Suppressor macrophage treated with lipopolysaccharide for 4 hours (primary cell): ENCODE results near the gene CORIN.
"Not testable (repeated sequence)": the region's sequence is repeated elsewhere in the genome, so short reads cannot be mapped to it uniquely, and the experiment has no call there.

Source experiments
- DNase-seq: peaks from one replicate; pipeline ENCODE4 v3.0.0-alpha.2; 2020

Gene CORIN

GRCh38 chr4:47631161-47631560 lies 206.7 kb downstream of the CORIN start:
- DNase-seq: no peak

GRCh38 chr4:47624031-47624441 lies 213.8 kb downstream of the CORIN start:
- no peak for DNase-seq

- DNase-seq: no peak
Measured at GRCh38 chr4:47621181-47621580, 216.7 kb downstream of the CORIN start.

GRCh38 chr4:47619691-47620090 lies 218.2 kb downstream of the CORIN start:
- DNase-seq: no peak

- DNase-seq: no peak
Measured at GRCh38 chr4:47617607-47618006, 220.3 kb downstream of the CORIN start.

GRCh38 chr4:47615385-47615784 lies 222.5 kb downstream of the CORIN start:
- DNase-seq: no peak

- DNase-seq: no peak
Measured at GRCh38 chr4:47612116-47613023, 225.5 kb downstream of the CORIN start.

- no peak for DNase-seq
Measured at GRCh38 chr4:47606482-47606881, 231.4 kb downstream of the CORIN start.

GRCh38 chr4:47598896-47599295 lies 239.0 kb downstream of the CORIN start:
- no peak for DNase-seq

- DNase-seq: no peak
Measured at GRCh38 chr4:47598320-47598719, 239.5 kb downstream of the CORIN start.

- no peak for DNase-seq
Measured at GRCh38 chr4:47597696-47598095, 240.2 kb downstream of the CORIN start.

GRCh38 chr4:47590325-47590724 lies 247.5 kb downstream of the CORIN start:
- DNase-seq: no peak

- no peak for DNase-seq
Measured at GRCh38 chr4:47579235-47579634, 258.6 kb downstream of the CORIN start.

- DNase-seq: no peak
Measured at GRCh38 chr4:47577779-47578553, 259.9 kb downstream of the CORIN start.

- no peak for DNase-seq
Measured at GRCh38 chr4:47572981-47573380, 264.9 kb downstream of the CORIN start.

GRCh38 chr4:47570816-47571215 lies 267.1 kb downstream of the CORIN start:
- DNase-seq: no peak

GRCh38 chr4:47567511-47567910 lies 270.4 kb downstream of the CORIN start:
- no peak for DNase-seq

- no peak for DNase-seq
Measured at GRCh38 chr4:47566969-47567368, 270.9 kb downstream of the CORIN start.

- DNase-seq: no peak
Measured at GRCh38 chr4:47566566-47566965, 271.3 kb downstream of the CORIN start.

- DNase-seq: no peak
Measured at GRCh38 chr4:47562297-47562696, 275.6 kb downstream of the CORIN start.

- DNase-seq: no peak
Measured at GRCh38 chr4:47561331-47561730, 276.5 kb downstream of the CORIN start.

GRCh38 chr4:47560682-47561081 lies 277.2 kb downstream of the CORIN start:
- DNase-seq: no peak

GRCh38 chr4:47557255-47557654 lies 280.6 kb downstream of the CORIN start:
- DNase-seq: no peak

- not testable (repeated sequence) for DNase-seq
Measured at GRCh38 chr4:47555920-47556319, 281.9 kb downstream of the CORIN start.
